Measurements from ENCODE around the gene ADAMTS16.
A peak's percentile ranks its signal among the peaks of the same experiment; 100 is the strongest.

The ADAMTS16 gene

DNA sequence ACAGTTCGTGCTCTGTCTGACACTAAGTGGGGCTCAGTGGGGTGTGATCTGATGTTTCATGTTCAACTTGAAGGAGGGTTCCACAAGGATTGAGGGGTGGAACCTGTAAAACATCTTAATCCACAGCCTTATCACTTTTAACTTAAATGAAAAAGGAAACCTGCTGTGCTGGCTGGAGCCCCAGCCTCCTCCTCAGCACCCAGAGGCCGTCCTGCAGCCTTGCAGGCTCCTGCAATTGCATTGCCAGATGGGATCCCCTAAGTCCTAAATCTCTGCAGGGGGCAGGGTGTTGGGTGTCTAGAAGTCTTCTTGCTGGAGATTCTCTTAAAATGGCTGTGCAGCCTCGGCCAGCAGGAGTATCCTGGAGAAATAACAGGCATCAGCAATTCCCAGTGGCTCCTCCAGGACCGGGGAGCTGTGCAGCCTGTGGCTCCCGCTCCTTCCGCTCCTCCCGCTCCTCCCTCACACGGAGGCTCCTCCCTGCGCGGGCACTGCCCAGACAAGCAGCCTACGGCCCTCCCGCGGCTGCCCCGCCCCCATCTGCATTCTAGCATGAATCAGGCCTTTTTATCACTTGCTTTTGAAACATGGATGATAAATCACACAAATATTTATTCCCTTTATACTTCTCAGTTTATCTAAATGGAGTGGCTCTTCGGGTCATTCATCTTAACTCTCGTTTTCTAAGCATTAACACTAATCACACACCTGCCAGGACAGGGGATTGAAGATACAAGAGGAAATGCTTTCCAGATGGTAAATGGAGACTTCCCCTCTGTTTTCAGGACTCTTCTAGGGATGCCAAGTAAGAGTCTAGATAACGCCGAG, 131.0 kb downstream of the ADAMTS16 start:
- H3K18ac ChIP-seq (ENCODE audit: low read length): peak overlapping the region; percentile 41

GRCh38 chr5:5271786-5272321, 131.7 kb downstream of the ADAMTS16 start:
- H3K4me1 ChIP-seq (ENCODE audit: control insufficient read depth in 2 of 2, insufficient read depth in 1 of 2, low read depth in 1 of 2, low read length in 2 of 2): peaks cover 5 to 20% of the 10 kb centered on the region in 2 donors
- H3K9ac ChIP-seq (ENCODE audit: low read depth, low read length, poor library complexity): no peak overlapping the region
- H2BK15ac ChIP-seq (ENCODE audit: low read length): no peak overlapping the region
- no peak overlapping the region for H4K8ac ChIP-seq (ENCODE audit: low read depth, low read length)
- WGBS, 2 donors (ENCODE audit: extremely low coverage in 2 of 2, insufficient read length in 2 of 2, insufficient replicate concordance in 1 of 2): no CpG with 5 or more reads among the region's 9 CpGs
- no peak overlapping the region for H2AK5ac ChIP-seq (ENCODE audit: low read depth, low read length)
- DNase-seq (ENCODE audit: low spot score): peak; percentile 9
- no peak overlapping the region for H3K4ac ChIP-seq (ENCODE audit: low read length)
- peak overlapping the region; percentile 83 for H2AFZ ChIP-seq (ENCODE audit: low read length)
- no peak overlapping the region for H3K18ac ChIP-seq (ENCODE audit: low read length)
- H3K9me3 ChIP-seq (replicated peaks in 1 of 2; ENCODE audit: control insufficient read depth in 2 of 2, insufficient read depth in 1 of 2, low read depth in 1 of 2, low read length in 2 of 2): peaks cover 0 to 2% of the 10 kb centered on the region in 2 donors
- H2BK12ac ChIP-seq (ENCODE audit: low read length): no peak overlapping the region
- no peak overlapping the region for H4K91ac ChIP-seq (ENCODE audit: low read depth, low read length, poor library complexity)
- H3K36me3 ChIP-seq (replicated peaks in 1 of 2; ENCODE audit: control insufficient read depth in 2 of 2, insufficient read depth in 2 of 2, low read length in 2 of 2): no peaks in the 10 kb centered on the region
- H3K14ac ChIP-seq (ENCODE audit: low read length): no peak overlapping the region
- H2BK5ac ChIP-seq (ENCODE audit: low read length): no peak overlapping the region
- H3K27ac ChIP-seq (replicated peaks; ENCODE audit: low read length): peak overlapping the region; percentile 57
- no peak overlapping the region for H3K23ac ChIP-seq (ENCODE audit: low read depth, low read length, poor library complexity)
- H3K79me1 ChIP-seq (ENCODE audit: low read depth, low read length): no peaks in the 10 kb centered on the region
- no peak overlapping the region for H3K4me2 ChIP-seq (ENCODE audit: insufficient read depth, low read length, poor library complexity, severe bottlenecking)
- H3K27me3 ChIP-seq (ENCODE audit: control insufficient read depth in 3 of 3, insufficient read depth in 3 of 3, low read depth in 1 of 3, low read length in 3 of 3): no peaks in the 10 kb centered on the region
- H3K4me3 ChIP-seq (ENCODE audit: low read length in 2 of 2): peak overlapping the region in 1 of 2 donors; percentile 35
- H2BK120ac ChIP-seq (ENCODE audit: low read depth, low read length): no peak overlapping the region

More for the DNA sequence above, 131.0 kb downstream of the ADAMTS16 start:
- H3K4ac ChIP-seq (ENCODE audit: low read length): no peak overlapping the region
- WGBS, 2 donors (ENCODE audit: extremely low coverage in 2 of 2, insufficient read length in 2 of 2, insufficient replicate concordance in 1 of 2): no CpG with 5 or more reads among the region's 18 CpGs
- no peaks in the 10 kb centered on the region for H3K79me1 ChIP-seq (ENCODE audit: low read depth, low read length)
- H3K4me2 ChIP-seq (ENCODE audit: insufficient read depth, low read length, poor library complexity, severe bottlenecking): no peak overlapping the region
- H4K91ac ChIP-seq (ENCODE audit: low read depth, low read length, poor library complexity): no peak overlapping the region
- H3K27ac ChIP-seq (replicated peaks; ENCODE audit: low read length): peak overlapping the region; percentile 57
- no peak overlapping the region for H3K23ac ChIP-seq (ENCODE audit: low read depth, low read length, poor library complexity)
- H3K36me3 ChIP-seq (replicated peaks in 1 of 2; ENCODE audit: control insufficient read depth in 2 of 2, insufficient read depth in 2 of 2, low read length in 2 of 2): no peaks in the 10 kb centered on the region
- H3K9me3 ChIP-seq (replicated peaks in 1 of 2; ENCODE audit: control insufficient read depth in 2 of 2, insufficient read depth in 1 of 2, low read depth in 1 of 2, low read length in 2 of 2): peaks cover 0 to 2% of the 10 kb centered on the region in 2 donors
- H3K14ac ChIP-seq (ENCODE audit: low read length): no peak overlapping the region
- H2BK5ac ChIP-seq (ENCODE audit: low read length): no peak overlapping the region
- H3K9ac ChIP-seq (ENCODE audit: low read depth, low read length, poor library complexity): no peak overlapping the region
- no peak overlapping the region for H2AK5ac ChIP-seq (ENCODE audit: low read depth, low read length)
- DNase-seq (ENCODE audit: low spot score): peak; percentile 12
- H3K27me3 ChIP-seq (ENCODE audit: control insufficient read depth in 3 of 3, insufficient read depth in 3 of 3, low read depth in 1 of 3, low read length in 3 of 3): no peaks in the 10 kb centered on the region
- H3K4me1 ChIP-seq (ENCODE audit: control insufficient read depth in 2 of 2, insufficient read depth in 1 of 2, low read depth in 1 of 2, low read length in 2 of 2): peaks cover 5 to 20% of the 10 kb centered on the region in 2 donors
- H2BK15ac ChIP-seq (ENCODE audit: low read length): peak overlapping the region; percentile 54
- no peak overlapping the region for H2BK120ac ChIP-seq (ENCODE audit: low read depth, low read length)
- H2BK12ac ChIP-seq (ENCODE audit: low read length): no peak overlapping the region
- H2AFZ ChIP-seq (ENCODE audit: low read length): peak overlapping the region; percentile 83
- H3K4me3 ChIP-seq (ENCODE audit: low read length in 2 of 2): peak overlapping the region in 1 of 2 donors; percentile 35
- H4K8ac ChIP-seq (ENCODE audit: low read depth, low read length): no peak overlapping the region

GRCh38 chr5:5273398-5273797, 133.3 kb downstream of the ADAMTS16 start:
- Histone ChIP-seq H3K9ac (ENCODE audit: low read depth, low read length, poor library complexity) (no peak overlapping the region), H3K18ac (ENCODE audit: low read length) (peak overlapping the region; percentile 67), H3K9me3 (replicated peaks in 1 of 2; ENCODE audit: control insufficient read depth in 2 of 2, insufficient read depth in 1 of 2, low read depth in 1 of 2, low read length in 2 of 2) (no peaks in the 10 kb centered on the region), H4K91ac (ENCODE audit: low read depth, low read length, poor library complexity) (no peak overlapping the region), H2BK15ac (ENCODE audit: low read length) (no peak overlapping the region), H2AFZ (ENCODE audit: low read length) (no peak overlapping the region), H2BK12ac (ENCODE audit: low read length) (no peak overlapping the region), H2BK5ac (ENCODE audit: low read length) (no peak overlapping the region), H2BK120ac (ENCODE audit: low read depth, low read length) (no peak overlapping the region), H3K4ac (ENCODE audit: low read length) (no peak overlapping the region), H3K23ac (ENCODE audit: low read depth, low read length, poor library complexity) (no peak overlapping the region), H2AK5ac (ENCODE audit: low read depth, low read length) (peak overlapping the region; percentile 20), H3K4me1 (ENCODE audit: control insufficient read depth in 2 of 2, insufficient read depth in 1 of 2, low read depth in 1 of 2, low read length in 2 of 2) (peaks cover 5 to 20% of the 10 kb centered on the region in 2 donors), H3K14ac (ENCODE audit: low read length) (no peak overlapping the region), H3K36me3 (replicated peaks in 1 of 2; ENCODE audit: control insufficient read depth in 2 of 2, insufficient read depth in 2 of 2, low read length in 2 of 2) (no peaks in the 10 kb centered on the region), H3K27me3 (ENCODE audit: control insufficient read depth in 3 of 3, insufficient read depth in 3 of 3, low read depth in 1 of 3, low read length in 3 of 3) (no peaks in the 10 kb centered on the region), H4K8ac (ENCODE audit: low read depth, low read length) (no peak overlapping the region), H3K27ac (replicated peaks; ENCODE audit: low read length) (no peak overlapping the region), H3K79me1 (ENCODE audit: low read depth, low read length) (no peaks in the 10 kb centered on the region), H3K4me3 (ENCODE audit: low read length in 2 of 2) (no peak overlapping the region), H3K4me2 (ENCODE audit: insufficient read depth, low read length, poor library complexity, severe bottlenecking) (no peak overlapping the region)
- DNase-seq (ENCODE audit: low spot score): no peak
- WGBS, 2 donors (ENCODE audit: extremely low coverage in 2 of 2, insufficient read length in 2 of 2, insufficient replicate concordance in 1 of 2): no CpG with 5 or more reads among the region's 3 CpGs

DNA sequence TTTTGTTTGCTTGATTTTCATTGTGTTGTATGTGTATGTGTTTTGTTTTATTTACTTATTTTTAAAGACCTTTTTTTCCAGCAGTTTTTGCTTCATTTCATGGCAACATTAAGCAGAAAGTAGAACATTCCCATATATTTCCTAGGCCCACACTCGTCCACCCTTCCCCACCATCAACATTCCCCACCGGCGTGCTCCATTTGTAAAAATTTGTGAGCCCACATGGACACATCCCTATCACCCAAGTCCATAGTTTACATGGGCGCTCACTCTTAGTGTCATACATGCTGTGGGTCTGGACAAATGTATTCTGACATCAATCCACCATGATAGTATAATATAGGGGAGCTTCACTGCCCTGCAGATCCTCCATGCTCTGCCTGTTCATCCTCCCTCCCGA, 133.8 kb downstream of the ADAMTS16 start:
- no peak overlapping the region for H3K14ac ChIP-seq (ENCODE audit: low read length)
- H3K27me3 ChIP-seq (ENCODE audit: control insufficient read depth in 3 of 3, insufficient read depth in 3 of 3, low read depth in 1 of 3, low read length in 3 of 3): no peaks in the 10 kb centered on the region
- no peak for DNase-seq (ENCODE audit: low spot score)
- no peak overlapping the region for H4K91ac ChIP-seq (ENCODE audit: low read depth, low read length, poor library complexity)
- no peak overlapping the region for H2BK15ac ChIP-seq (ENCODE audit: low read length)
- H3K4me2 ChIP-seq (ENCODE audit: insufficient read depth, low read length, poor library complexity, severe bottlenecking): no peak overlapping the region
- H2BK12ac ChIP-seq (ENCODE audit: low read length): no peak overlapping the region
- H2BK5ac ChIP-seq (ENCODE audit: low read length): no peak overlapping the region
- H3K18ac ChIP-seq (ENCODE audit: low read length): no peak overlapping the region
- peaks cover 7 to 21% of the 10 kb centered on the region in 2 donors for H3K4me1 ChIP-seq (ENCODE audit: control insufficient read depth in 2 of 2, insufficient read depth in 1 of 2, low read depth in 1 of 2, low read length in 2 of 2)
- no peak overlapping the region for H4K8ac ChIP-seq (ENCODE audit: low read depth, low read length)
- H3K4me3 ChIP-seq (ENCODE audit: low read length in 2 of 2): no peak overlapping the region
- no peaks in the 10 kb centered on the region for H3K9me3 ChIP-seq (replicated peaks in 1 of 2; ENCODE audit: control insufficient read depth in 2 of 2, insufficient read depth in 1 of 2, low read depth in 1 of 2, low read length in 2 of 2)
- no CpG with 5 or more reads among the region's 5 CpGs for WGBS, 2 donors (ENCODE audit: extremely low coverage in 2 of 2, insufficient read length in 2 of 2, insufficient replicate concordance in 1 of 2)
- no peak overlapping the region for H3K4ac ChIP-seq (ENCODE audit: low read length)
- no peaks in the 10 kb centered on the region for H3K36me3 ChIP-seq (replicated peaks in 1 of 2; ENCODE audit: control insufficient read depth in 2 of 2, insufficient read depth in 2 of 2, low read length in 2 of 2)
- no peaks in the 10 kb centered on the region for H3K79me1 ChIP-seq (ENCODE audit: low read depth, low read length)
- no peak overlapping the region for H2AFZ ChIP-seq (ENCODE audit: low read length)
- no peak overlapping the region for H3K9ac ChIP-seq (ENCODE audit: low read depth, low read length, poor library complexity)
- H3K23ac ChIP-seq (ENCODE audit: low read depth, low read length, poor library complexity): no peak overlapping the region
- no peak overlapping the region for H2AK5ac ChIP-seq (ENCODE audit: low read depth, low read length)
- no peak overlapping the region for H3K27ac ChIP-seq (replicated peaks; ENCODE audit: low read length)
- no peak overlapping the region for H2BK120ac ChIP-seq (ENCODE audit: low read depth, low read length)
